ENCODE measurements around the gene MSRB2. TPM values are rescaled to one million over a fixed set of nuclear protein-coding genes. Genes with fewer than 3 reads are reported as not detected.

The MSRB2 gene
- total and polyA plus RNA-seq, 2 donors (not counting 1 experiment from before 2014, with no cell fraction given), result 1.5 to 3.0 TPM

GRCh38 chr10:23065181-23065948, 30.0 kb upstream of the MSRB2 start:
- WGBS (ENCODE audit: insufficient coverage), result 75% methylated on average over 11 of the region's 11 CpGs
- no peak overlapping the region for H3K27ac Mint-ChIP-seq
- Histone ChIP-seq H3K9ac (ENCODE audit: low read length) (no peak overlapping the region), H3K27me3 (replicated peaks in 1 of 4; ENCODE audit: control extremely low read depth in 1 of 4, control insufficient read depth in 3 of 4, insufficient read depth in 4 of 4, low read length in 3 of 4) (peaks cover 0 to 4% (median 0%) of the 10 kb centered on the region in 4 experiments), H3K79me2 (ENCODE audit: control insufficient read depth, insufficient read depth, low read length) (no peaks in the 10 kb centered on the region), H3K27ac (ENCODE audit: low read length in 2 of 2) (no peak overlapping the region), H4K20me1 (ENCODE audit: control insufficient read depth, insufficient read depth, low read length, poor library complexity, severe bottlenecking) (no peaks in the 10 kb centered on the region), H3K4me2 (replicated peaks; ENCODE audit: low read depth, low read length, poor library complexity, severe bottlenecking) (no peak overlapping the region), H3K4me3 (ENCODE audit: control extremely low read depth in 1 of 5, extremely low read depth in 1 of 5, insufficient read depth in 1 of 5, low read depth in 2 of 5, low read length in 4 of 5) (no peak overlapping the region), H2AFZ (ENCODE audit: insufficient read depth, low read depth, low read length, poor library complexity, severe bottlenecking) (no peak overlapping the region), H3K9me3 (ENCODE audit: control extremely low read depth in 1 of 3, control insufficient read depth in 2 of 3, insufficient read depth in 1 of 3, low read length in 2 of 3) (no peaks in the 10 kb centered on the region), H3K36me3 (replicated peaks in 1 of 2; ENCODE audit: control extremely low read depth in 1 of 2, control insufficient read depth in 1 of 2, extremely low read depth in 1 of 2, insufficient read depth in 2 of 2, low read length in 1 of 2) (no peaks in the 10 kb centered on the region), H3K4me1 (ENCODE audit: control insufficient read depth in 2 of 2, insufficient read depth in 2 of 2, low read length in 2 of 2) (no peaks in the 10 kb centered on the region)
- intact Hi-C loops (cut with micrococcal nuclease), result no loop called here
- POLR2A ChIA-PET, result no interaction called here
- peaks cover 14% of the 10 kb centered on the region for H3K27me3 Mint-ChIP-seq
- CTCF ChIA-PET, result interaction anchor here (0.7 to 1.1 kb wide), 4 partner anchors 11 to 1072 kb away, joined by 3 read pairs; partner anchors contain the start of gene DNAJC1
- DNase-seq (no peak), ATAC-seq (ENCODE audit: low read depth) (no peak)
- H3K9me3 Mint-ChIP-seq (ENCODE audit: insufficient read depth), result no peaks in the 10 kb centered on the region
- TF ChIP-seq CTCF (IDR thresholded peaks at IDR 0.05), result no peak
- TF ChIP-seq EZH2 (IDR thresholded peaks at IDR 0.05; ENCODE audit: borderline replicate concordance, insufficient read depth, low read depth, low read length, poor library complexity, severe bottlenecking), result no peak
- no peak overlapping the region for H3K4me3 Mint-ChIP-seq
- H3K4me1 Mint-ChIP-seq, result no peaks in the 10 kb centered on the region

GRCh38 chr10:23067337-23067736, 28.0 kb upstream of the MSRB2 start:
- intact Hi-C loops (cut with micrococcal nuclease), result no loop called here
- Histone ChIP-seq H3K9me3 (ENCODE audit: control extremely low read depth in 1 of 3, control insufficient read depth in 2 of 3, insufficient read depth in 1 of 3, low read length in 2 of 3) (no peaks in the 10 kb centered on the region), H4K20me1 (ENCODE audit: control insufficient read depth, insufficient read depth, low read length, poor library complexity, severe bottlenecking) (no peaks in the 10 kb centered on the region), H3K27me3 (replicated peaks in 1 of 4; ENCODE audit: control extremely low read depth in 1 of 4, control insufficient read depth in 3 of 4, insufficient read depth in 4 of 4, low read length in 3 of 4) (peaks cover 0 to 4% (median 0%) of the 10 kb centered on the region in 4 experiments), H3K4me2 (replicated peaks; ENCODE audit: low read depth, low read length, poor library complexity, severe bottlenecking) (no peak overlapping the region), H3K79me2 (ENCODE audit: control insufficient read depth, insufficient read depth, low read length) (no peaks in the 10 kb centered on the region), H3K4me1 (ENCODE audit: control insufficient read depth in 2 of 2, insufficient read depth in 2 of 2, low read length in 2 of 2) (no peaks in the 10 kb centered on the region), H3K36me3 (replicated peaks in 1 of 2; ENCODE audit: control extremely low read depth in 1 of 2, control insufficient read depth in 1 of 2, extremely low read depth in 1 of 2, insufficient read depth in 2 of 2, low read length in 1 of 2) (no peaks in the 10 kb centered on the region), H3K27ac (ENCODE audit: low read length in 2 of 2) (no peak overlapping the region), H3K4me3 (ENCODE audit: control extremely low read depth in 1 of 5, extremely low read depth in 1 of 5, insufficient read depth in 1 of 5, low read depth in 2 of 5, low read length in 4 of 5) (no peak overlapping the region), H3K9ac (ENCODE audit: low read length) (no peak overlapping the region), H2AFZ (ENCODE audit: insufficient read depth, low read depth, low read length, poor library complexity, severe bottlenecking) (no peak overlapping the region)
- Mint-ChIP-seq H3K4me1 (no peaks in the 10 kb centered on the region), H3K27ac (no peak overlapping the region), H3K27me3 (peaks cover 15% of the 10 kb centered on the region), H3K4me3 (no peak overlapping the region), H3K9me3 (ENCODE audit: insufficient read depth) (no peaks in the 10 kb centered on the region)
- 96% methylated on average over 6 of the region's 12 CpGs for WGBS (ENCODE audit: insufficient coverage)
- DNase-seq (no peak), ATAC-seq (ENCODE audit: low read depth) (no peak)
- TF ChIP-seq EZH2 (IDR thresholded peaks at IDR 0.05; ENCODE audit: borderline replicate concordance, insufficient read depth, low read depth, low read length, poor library complexity, severe bottlenecking) (no peak), CTCF (IDR thresholded peaks at IDR 0.05) (no peak)
- CTCF ChIA-PET, result interaction anchor here (2.2 kb wide), 1 partner anchor 1076 kb away, joined by 7 read pairs; no protein-coding TSS in a partner anchor
- POLR2A ChIA-PET, result no interaction called here
